ENCODE measurements around the gene ACSS3.
"Not testable (repeated sequence)": the region's sequence is repeated elsewhere in the genome, so short reads cannot be mapped to it uniquely, and the experiment has no call there.

ACSS3 gene

GRCh38 chr12:81077686-81078441, at the start of gene ACSS3:
Gene ACSS3 (plus strand): TSS chr12:81078079. CDS start chr12:81078121, 42 bp downstream.
- DNase-seq, result peak in 42 of 58 donors; percentile 6 to 72 (median 24)

- DNase-seq, result no peak
These were observed 43.0 kb upstream of the ACSS3 start for GRCh38 chr12:81034926-81035325.

- no peak for DNase-seq
These were observed 38.6 kb upstream of the ACSS3 start for GRCh38 chr12:81039231-81039630.

GRCh38 chr12:81043979-81044740, 33.7 kb upstream of the ACSS3 start:
- no peak for DNase-seq

GRCh38 chr12:81064971-81065370, 12.9 kb upstream of the ACSS3 start:
- DNase-seq, result not testable (repeated sequence)

GRCh38 chr12:81070846-81071245, 7.0 kb upstream of the ACSS3 start:
- no peak for DNase-seq

- DNase-seq, result no peak
These were observed 2.3 kb upstream of the ACSS3 start for GRCh38 chr12:81075539-81075938.

- peak in 25 of 58 donors; percentile 1 to 72 (median 21) for DNase-seq
These were observed 572 bp upstream of the ACSS3 start for GRCh38 chr12:81077329-81077685.

GRCh38 chr12:81078469-81079196, 754 bp downstream of the ACSS3 start:
- DNase-seq, result no peak

GRCh38 chr12:81079280-81080076, 1.6 kb downstream of the ACSS3 start:
- no peak for DNase-seq

- no peak for DNase-seq
These were observed 2.6 kb downstream of the ACSS3 start for GRCh38 chr12:81080431-81080983.

GRCh38 chr12:81081726-81082125, 3.8 kb downstream of the ACSS3 start:
- no peak for DNase-seq

GRCh38 chr12:81083018-81083417, 5.1 kb downstream of the ACSS3 start:
- DNase-seq, result no peak

- DNase-seq, result no peak
These were observed 6.1 kb downstream of the ACSS3 start for GRCh38 chr12:81083906-81084513.

GRCh38 chr12:81084811-81085350, 7.0 kb downstream of the ACSS3 start:
- no peak for DNase-seq

GRCh38 chr12:81085832-81086231, 8.0 kb downstream of the ACSS3 start:
- no peak for DNase-seq

GRCh38 chr12:81086342-81086741, 8.5 kb downstream of the ACSS3 start:
- DNase-seq, result no peak

GRCh38 chr12:81088221-81088620, 10.3 kb downstream of the ACSS3 start:
- no peak for DNase-seq

GRCh38 chr12:81089412-81089811, 11.5 kb downstream of the ACSS3 start:
- DNase-seq, result no peak

GRCh38 chr12:81092053-81092452, 14.2 kb downstream of the ACSS3 start:
- no peak for DNase-seq

Measured in anterior cingulate cortex (tissue), 58 donors.